Astrocyte of the hippocampus (primary cell): ENCODE results near the gene TREM2.
A peak's percentile ranks its signal among the peaks of the same experiment; 100 is the strongest.
"Not testable (repeated sequence)": the region's sequence is repeated elsewhere in the genome, so short reads cannot be mapped to it uniquely, and the experiment has no call there.

Experiments
- DNase-seq: peaks from one replicate; pipeline ENCODE4 v3.0.0; 2011; ENCODE audit warnings: low read depth, low spot score

Gene TREM2

DNA sequence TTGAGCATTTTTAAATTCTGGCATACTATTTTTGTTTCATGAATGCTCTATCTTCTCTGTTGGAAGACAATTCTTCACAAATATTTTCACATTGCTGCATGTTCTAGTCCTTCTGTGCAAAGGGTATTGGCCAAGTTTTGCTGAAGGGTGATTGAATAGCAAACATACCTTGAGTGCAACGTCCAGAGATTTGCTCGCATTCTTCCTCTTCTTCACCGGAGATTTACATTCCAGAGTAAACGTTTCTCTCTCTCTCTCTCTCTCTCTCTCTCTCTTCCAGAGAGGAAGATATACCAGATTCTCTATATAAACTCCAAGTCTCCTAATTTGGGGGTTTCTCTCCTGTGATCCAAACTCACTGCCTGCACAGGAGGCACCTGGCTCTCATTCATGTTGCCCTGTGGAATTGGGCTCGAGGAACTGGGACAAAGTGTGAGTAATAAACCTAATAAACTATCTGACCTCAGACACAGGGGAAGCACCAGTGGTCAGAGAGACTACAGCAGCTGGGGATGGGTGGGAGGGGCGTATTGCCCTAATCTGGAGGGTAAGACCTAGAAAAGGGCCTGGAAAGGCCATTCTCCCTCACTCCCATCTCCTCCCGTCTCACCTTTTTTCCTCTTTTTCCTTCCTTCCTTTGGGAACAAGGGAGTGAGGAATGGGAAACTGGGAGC lies 7.6 kb downstream of the TREM2 start:
- DNase-seq, result peak; percentile 11

DNA sequence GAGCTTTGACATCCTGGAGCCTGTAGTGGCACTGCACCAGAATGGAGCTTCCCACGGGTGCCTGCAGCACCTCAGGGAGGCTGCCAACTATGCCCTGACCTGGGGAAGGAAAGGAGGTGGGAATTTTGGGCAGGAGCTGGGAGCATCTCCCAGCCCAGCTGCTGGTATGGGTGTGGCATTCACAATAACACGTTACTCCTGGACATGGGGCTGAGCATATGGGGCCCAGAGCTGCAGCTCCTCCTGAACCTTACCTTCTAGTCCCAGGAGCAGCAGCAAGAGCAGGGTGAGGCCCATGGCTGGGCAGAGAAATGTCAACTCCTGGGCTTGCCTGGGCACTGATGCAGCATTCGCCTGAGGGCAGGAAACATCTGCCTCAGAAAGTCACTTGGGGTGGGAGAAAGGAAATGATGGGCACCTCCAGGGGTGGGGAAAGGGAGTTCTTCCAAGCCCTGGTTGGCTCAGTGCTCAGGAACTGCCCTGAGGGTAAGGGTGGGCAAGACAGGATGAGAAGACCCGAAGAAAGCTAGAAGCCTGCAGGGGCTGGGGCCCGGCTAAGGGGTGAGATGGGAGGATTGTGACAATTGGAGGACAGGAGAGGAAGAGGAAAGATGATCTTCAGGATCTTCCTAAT lies 8.8 kb downstream of the TREM2 start, which contains the start of gene TREML1:
TSS of gene TREML1 (minus strand) at position 356 of the 634 bp plus-strand sequence. CDS start at position 297, 59 bp downstream.
- no peak for DNase-seq

DNA sequence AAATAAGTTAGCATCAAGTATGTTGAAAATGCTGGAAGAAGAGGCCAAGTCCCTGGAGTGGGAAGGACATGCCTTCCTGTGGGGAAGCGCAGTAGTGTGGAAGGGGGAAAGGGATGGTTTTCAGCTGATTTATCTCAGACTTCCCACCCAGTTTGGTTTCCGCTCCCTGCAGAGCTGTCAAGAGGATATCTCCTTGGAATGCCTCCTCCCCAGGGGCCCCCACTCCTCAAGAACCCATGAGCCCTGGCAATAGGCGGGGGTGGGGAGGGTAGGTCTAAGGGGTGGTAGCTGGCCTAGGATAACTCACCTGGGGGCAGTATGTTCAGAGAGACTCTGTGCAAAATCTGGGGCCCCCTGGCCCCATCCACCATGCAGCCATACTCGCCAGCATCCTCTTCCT lies 9.5 kb downstream of the TREM2 start:
- no peak for DNase-seq

DNA sequence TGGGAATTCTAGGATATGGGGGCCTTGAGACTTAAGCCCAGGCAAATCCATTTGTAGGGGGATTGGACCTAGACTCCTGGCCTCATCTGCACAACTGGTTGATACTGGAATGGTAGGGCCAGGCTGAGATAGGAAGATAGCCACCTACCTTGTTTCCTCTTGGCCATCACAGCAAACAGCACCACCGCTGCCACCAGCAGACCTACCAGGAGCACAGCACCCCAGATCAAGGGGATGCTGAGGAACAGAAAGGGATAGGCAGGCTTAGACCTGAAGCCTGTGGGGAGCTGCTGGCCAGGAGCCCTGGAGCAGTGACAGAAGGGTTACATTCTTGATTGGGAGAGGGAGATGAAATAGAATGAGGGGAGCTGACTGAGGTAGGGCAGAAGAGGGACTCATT lies 12.2 kb downstream of the TREM2 start:
- no peak for DNase-seq

DNA sequence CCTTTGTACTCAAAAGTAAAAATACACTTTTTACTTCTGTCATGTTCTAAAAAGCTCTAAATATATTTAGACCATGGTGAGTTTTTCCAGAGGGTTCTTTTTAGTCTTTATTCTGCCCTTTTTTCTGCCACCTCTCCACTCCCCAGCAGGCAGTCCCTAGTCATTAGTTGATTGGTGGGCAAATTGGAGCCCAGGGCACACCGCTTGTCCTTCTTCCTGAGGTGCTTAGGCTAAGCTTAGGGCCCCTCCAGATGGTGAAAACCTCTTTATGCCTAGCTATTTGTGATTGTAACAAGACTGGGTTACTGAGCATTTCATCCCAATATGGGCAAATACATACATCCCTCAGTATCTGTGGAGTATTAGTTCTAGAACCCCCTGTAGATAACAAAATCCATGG lies 15.0 kb downstream of the TREM2 start:
- no peak for DNase-seq

DNA sequence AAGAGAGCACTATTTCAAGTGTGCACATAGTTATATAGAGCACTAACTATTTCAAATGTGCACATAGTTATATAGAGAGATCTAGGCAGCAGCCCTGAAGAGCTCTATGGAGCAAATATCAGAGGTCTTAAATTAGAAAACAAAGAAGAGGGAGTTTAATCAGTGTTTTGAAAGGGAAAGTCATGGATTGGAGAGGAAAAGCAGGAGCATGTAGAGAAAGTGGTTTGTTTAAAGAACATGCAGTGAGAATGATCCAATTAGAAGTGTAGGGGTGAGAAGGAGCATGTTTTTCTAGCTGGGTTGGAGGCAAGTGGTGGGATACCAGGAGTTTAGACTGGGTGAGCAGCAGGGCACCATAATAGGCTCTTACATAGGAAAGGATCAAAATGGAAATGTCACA lies 26.0 kb downstream of the TREM2 start:
- no peak for DNase-seq

DNA sequence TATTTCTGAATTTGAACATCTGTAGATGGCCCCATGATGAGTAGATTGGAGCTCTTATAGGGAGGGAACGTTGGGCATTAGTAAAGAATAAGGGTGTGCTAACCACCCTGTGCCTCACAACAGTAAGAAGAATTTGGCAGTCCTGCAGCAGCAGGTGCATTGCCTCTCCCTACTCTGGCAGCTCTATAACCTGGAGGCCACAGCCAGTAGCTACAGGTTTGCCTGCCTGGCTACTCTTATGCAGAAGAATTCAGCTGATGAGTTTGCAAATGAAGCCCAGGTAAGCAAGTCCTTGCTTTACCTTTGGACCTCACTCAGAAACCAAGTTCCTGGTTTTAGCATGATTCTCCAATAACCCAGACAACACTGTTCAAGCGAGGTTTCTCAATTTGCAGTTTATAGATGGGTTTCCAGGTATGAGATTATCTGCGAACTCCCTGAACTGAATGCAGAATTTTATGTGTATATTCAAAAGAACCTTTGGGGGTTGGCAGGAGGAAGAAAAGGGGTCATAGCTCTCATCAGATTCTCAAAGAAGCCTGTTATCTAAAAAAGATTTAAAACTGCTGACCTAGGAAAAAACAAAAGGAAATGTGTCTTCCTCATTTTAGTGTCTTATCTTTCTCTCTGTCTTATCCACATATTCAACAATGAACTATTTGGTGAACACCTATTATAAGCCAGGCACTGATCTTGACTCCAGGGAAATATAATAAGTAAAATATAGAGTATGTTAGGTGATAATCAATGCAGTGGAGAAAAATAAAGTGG lies 27.7 kb downstream of the TREM2 start:
- no peak for DNase-seq

DNA sequence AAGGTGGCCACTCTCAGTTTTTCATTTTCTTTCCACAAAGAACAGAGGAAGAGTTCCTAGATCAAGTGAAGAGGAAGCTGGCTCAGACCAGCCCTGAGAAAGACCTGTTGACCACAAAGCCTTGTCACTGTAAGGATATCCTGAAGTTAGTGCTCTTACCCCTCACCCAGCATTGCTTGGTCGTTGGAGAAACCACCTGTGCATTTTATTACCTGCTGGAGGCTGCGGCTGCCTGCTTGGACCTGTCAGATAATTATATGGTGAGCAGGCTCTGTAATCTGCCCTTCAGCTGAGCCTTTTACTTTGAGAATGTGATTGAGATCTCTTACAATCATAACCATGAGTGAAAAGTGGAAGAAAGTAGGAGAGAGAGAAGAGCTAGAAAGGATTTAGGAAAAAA lies 30.7 kb downstream of the TREM2 start:
- DNase-seq, result no peak

DNA sequence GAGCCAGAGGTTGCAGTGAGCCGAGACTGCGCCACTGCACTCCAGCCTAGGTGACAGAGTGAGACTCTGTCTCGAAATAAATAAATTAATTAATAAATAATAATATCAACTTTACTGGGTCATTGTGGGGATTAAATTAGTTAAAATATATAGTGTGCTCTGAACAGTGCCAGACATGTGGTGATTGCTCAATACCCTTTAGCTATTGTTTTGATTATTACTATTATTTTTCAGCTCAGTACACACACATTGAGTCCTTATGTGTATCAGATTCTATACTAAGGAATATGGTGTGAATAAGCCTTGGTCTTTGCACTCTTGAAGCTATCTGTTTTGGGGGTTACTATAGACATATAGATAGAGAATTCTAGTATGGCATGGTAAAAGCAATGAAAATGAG lies 37.6 kb downstream of the TREM2 start:
- DNase-seq, result no peak

DNA sequence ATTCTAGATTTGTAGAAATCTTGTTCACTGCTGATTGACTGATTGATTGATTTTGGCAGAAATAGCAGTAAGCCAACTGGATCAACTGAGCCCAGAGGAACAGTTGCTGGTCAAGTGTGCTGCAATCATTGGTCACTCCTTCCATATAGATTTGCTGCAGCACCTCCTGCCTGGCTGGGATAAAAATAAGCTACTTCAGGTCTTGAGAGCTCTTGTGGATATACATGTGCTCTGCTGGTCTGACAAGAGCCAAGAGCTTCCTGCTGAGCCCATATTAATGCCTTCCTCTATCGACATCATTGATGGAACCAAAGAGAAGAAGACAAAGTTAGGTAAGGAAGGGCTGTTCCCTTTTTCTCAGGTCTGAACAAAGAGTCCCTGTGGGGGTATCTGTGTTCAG lies 40.0 kb downstream of the TREM2 start:
- no peak for DNase-seq

DNA sequence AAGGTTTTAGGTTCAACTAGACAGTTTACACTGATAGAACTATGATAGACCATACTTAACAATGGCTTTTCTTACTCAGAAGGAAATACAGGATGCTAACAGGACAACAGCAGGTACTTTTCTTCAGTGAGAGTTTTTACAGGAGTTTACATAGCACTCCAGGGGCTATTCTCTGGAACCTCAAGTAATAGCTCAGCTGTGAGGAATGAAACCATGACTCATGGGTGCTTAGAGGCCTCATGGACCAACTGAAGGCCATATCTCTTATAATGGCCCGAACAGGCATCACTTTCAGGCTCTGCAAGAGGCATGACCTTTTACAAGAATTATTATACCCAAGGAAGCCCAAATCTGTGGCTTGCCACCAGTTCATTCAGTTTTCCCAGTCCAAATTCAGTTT lies 40.5 kb downstream of the TREM2 start:
- DNase-seq, result peak; percentile 17

DNA sequence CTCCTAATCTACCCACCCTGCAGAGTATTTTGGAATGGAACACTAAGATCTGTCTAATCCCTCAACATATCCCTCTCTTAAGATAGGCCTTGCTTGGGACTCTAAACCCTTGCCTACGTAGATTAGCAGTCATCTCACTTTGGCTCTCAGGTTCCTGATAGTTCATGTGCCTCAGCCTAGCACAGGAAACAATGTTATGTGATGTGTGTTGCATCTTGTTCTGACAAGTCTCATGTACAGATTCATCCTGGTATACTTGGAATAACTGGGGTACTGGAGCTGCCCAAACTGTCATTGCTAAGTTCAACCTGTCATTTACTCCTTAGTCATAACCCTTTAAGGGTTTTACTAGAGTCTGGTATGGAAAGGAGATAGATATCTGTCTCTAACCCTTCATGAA lies 42.9 kb downstream of the TREM2 start:
- DNase-seq, result no peak

DNA sequence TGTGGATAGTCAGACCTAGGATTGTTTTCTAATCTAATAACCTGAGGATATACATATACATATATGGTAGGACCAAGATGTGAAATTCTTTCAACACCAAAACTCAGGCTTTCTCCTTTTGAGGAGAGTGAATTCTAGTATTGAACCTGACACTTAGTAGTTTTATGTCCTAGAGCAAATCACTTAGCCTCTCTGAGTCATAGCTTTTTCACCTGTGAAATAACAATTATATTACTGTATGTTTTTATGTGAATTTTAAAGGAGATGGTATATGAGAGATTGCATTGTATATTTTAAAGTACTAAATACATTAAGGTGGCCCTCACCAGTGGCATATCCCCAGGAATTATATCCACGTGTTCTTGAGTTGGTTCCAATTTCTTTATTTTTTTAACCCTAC lies 43.4 kb downstream of the TREM2 start:
- no peak for DNase-seq

DNA sequence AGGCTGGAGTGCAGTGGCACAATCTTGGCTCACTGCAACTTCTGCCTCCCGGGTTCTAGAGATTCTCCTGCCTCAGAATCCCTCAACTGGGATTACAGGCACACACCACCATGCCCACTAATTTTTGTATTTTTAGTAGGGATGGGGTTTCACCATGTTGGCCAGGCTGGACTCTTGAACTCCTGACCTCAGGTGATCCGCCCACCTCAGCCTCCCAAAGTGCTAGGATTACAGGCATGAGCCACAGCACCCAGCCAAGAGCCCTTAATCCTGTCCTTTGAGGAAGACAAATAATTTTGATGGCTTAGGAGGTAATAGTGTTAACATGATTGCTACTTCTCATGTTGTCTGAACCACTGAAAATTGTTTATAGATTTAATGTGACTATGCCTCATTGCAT lies 47.9 kb downstream of the TREM2 start:
- not testable (repeated sequence) for DNase-seq

DNA sequence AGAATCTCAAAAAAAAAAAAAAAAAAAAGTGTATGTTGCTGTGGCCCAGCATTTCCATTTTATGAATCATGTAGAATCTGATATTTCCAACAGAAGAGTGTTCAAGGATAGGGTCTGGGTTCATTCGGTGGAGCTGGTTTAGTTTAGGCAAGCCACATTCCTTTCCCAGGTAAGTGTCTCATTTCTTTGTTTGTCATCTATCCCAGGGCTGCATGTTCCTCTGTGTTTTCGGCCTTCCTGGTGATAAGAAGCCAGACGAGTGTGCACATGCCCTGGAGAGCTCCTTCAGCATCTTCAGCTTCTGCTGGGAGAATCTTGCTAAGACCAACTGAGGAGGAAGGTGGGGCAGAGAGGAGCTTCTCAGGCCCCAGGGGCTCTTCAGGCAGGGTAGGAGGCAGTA lies 51.9 kb downstream of the TREM2 start:
- DNase-seq, result no peak
